ENCODE data around the gene NSUN3.

DNA sequence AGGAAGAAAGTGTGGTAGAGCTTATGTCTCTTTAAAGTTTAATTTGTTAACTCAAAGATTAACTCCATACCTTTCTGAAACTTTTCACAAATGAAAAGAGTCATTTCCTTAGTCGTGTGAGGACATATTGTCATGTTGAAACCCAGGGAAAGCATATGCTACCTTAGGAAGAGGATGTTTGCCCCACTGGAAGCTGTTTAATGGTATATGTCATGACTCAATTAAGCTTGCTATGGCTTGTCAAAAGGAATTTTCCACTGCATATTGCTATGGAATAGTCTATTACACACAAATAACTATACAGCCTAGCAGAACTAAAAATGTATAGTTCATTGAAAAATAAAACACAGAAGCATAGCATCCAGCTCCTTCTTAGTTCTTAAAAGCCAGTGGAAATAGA, 69.9 kb downstream of the NSUN3 start:
- TF ChIP-seq CTCF (IDR thresholded peaks at IDR 0.05): no peak
- no peak for TF ChIP-seq POLR2AphosphoS5 (IDR thresholded peaks at IDR 0.05; ENCODE audit: low read depth, low read length)
- no peak for TF ChIP-seq REST (IDR thresholded peaks at IDR 0.05; ENCODE audit: insufficient read depth in 1 of 2, low read depth in 2 of 2, low read length in 1 of 2)
- TF ChIP-seq TCF7L2 (IDR thresholded peaks at IDR 0.05; ENCODE audit: low read depth, low read length): no peak
- no peak for TF ChIP-seq SIN3A (IDR thresholded peaks at IDR 0.05; ENCODE audit: borderline replicate concordance, insufficient read depth, low read depth, low read length)
